Neuronal stem cell (in vitro differentiated cells): ENCODE data around the gene FRYL.
"Not testable (repeated sequence)": the region's sequence is repeated elsewhere in the genome, so short reads cannot be mapped to it uniquely, and the experiment has no call there.

Source experiments
- DNase-seq: peaks from one replicate; pipeline ENCODE4 v3.0.0-alpha.2; 2013; ENCODE audit warnings: low spot score
- H2AFZ ChIP-seq: one replicate; pipeline ENCODE4 v1.6.1; 2013; ENCODE audit warnings: mild to moderate bottlenecking, low read length, inconsistent platforms
- H2AK5ac ChIP-seq: 2 replicates; pipeline ENCODE4 v1.6.1; 2013; ENCODE audit warnings: low read depth, mild to moderate bottlenecking, inconsistent platforms, low read length, moderate library complexity, mixed read lengths
- H2BK120ac ChIP-seq: 2 replicates; pipeline ENCODE4 v1.6.1; 2013; ENCODE audit warnings: low read depth, mild to moderate bottlenecking, inconsistent platforms, low read length, moderate library complexity, mixed read lengths
- H2BK12ac ChIP-seq: one replicate; pipeline ENCODE4 v1.6.1; 2013; ENCODE audit warnings: low read length, inconsistent platforms
- H2BK15ac ChIP-seq: 2 replicates; pipeline ENCODE4 v1.6.1; 2013; ENCODE audit warnings: mild to moderate bottlenecking, low read length, inconsistent platforms, mixed read lengths
- H2BK5ac ChIP-seq: one replicate; pipeline ENCODE4 v1.6.1; 2013; ENCODE audit warnings: inconsistent platforms, mild to moderate bottlenecking, low read length, moderate library complexity
- H3K14ac ChIP-seq: one replicate; pipeline ENCODE4 v1.6.1; 2013; ENCODE audit warnings: low read length, inconsistent platforms
- H3K18ac ChIP-seq: 2 replicates; pipeline ENCODE4 v1.6.1; 2013; ENCODE audit warnings: low read length, inconsistent platforms
- H3K23ac ChIP-seq: 2 replicates; pipeline ENCODE4 v1.6.1; 2013; ENCODE audit warnings: low read depth, mild to moderate bottlenecking, mixed read lengths, low read length, inconsistent platforms; ENCODE audit not compliant: poor library complexity
- H3K27ac ChIP-seq: replicated peaks from 3 replicates; pipeline ENCODE4 v1.5.1; 2013; ENCODE audit warnings: low read length, inconsistent platforms
- H3K27me3 ChIP-seq, 3 experiments: 2 replicates each; pipeline ENCODE4 v1.6.1; 2013; ENCODE audit warnings: low read length in 3 of 3, mild to moderate bottlenecking in 2 of 3, inconsistent platforms in 1 of 3, low read depth in 1 of 3, mixed read lengths in 1 of 3, moderate library complexity in 1 of 3; ENCODE audit not compliant: control insufficient read depth in 3 of 3, insufficient read depth in 3 of 3
- H3K36me3 ChIP-seq, 2 donors: replicated peaks in 1 of 2; 2 replicates each; pipeline ENCODE4 v1.6.1; 2013; ENCODE audit warnings: low read length in 2 of 2; ENCODE audit not compliant: control insufficient read depth in 2 of 2, insufficient read depth in 2 of 2
- H3K4ac ChIP-seq: 2 replicates; pipeline ENCODE4 v1.6.1; 2013; ENCODE audit warnings: inconsistent platforms, mild to moderate bottlenecking, low read length, moderate library complexity
- H3K4me1 ChIP-seq, 2 donors: 1 replicate in 1 of 2; 2 replicates in 1 of 2; pipeline ENCODE4 v1.6.1; 2013; ENCODE audit warnings: low read length in 2 of 2, low read depth in 1 of 2; ENCODE audit not compliant: control insufficient read depth in 2 of 2, insufficient read depth in 1 of 2
- H3K4me2 ChIP-seq: one replicate; pipeline ENCODE4 v1.6.1; 2013; ENCODE audit warnings: mild to moderate bottlenecking, low read length, inconsistent platforms; ENCODE audit not compliant: insufficient read depth, poor library complexity, severe bottlenecking
- H3K4me3 ChIP-seq, 2 donors: 2 replicates each; pipeline ENCODE4 v1.5.1; 2013; ENCODE audit warnings: low read length in 2 of 2, mild to moderate bottlenecking in 2 of 2, inconsistent platforms in 1 of 2, moderate library complexity in 1 of 2
- H3K79me1 ChIP-seq: one replicate; pipeline ENCODE4 v1.6.1; 2013; ENCODE audit warnings: low read depth, mild to moderate bottlenecking, inconsistent platforms, low read length, moderate library complexity
- H3K9ac ChIP-seq: one replicate; pipeline ENCODE4 v1.6.1; 2013; ENCODE audit warnings: mild to moderate bottlenecking, low read depth, low read length, inconsistent platforms; ENCODE audit not compliant: poor library complexity
- H3K9me3 ChIP-seq, 2 donors: replicated peaks in 1 of 2; 2 replicates each; pipeline versions ENCODE3 to v1.6.1; 2013; ENCODE audit warnings: low read length in 2 of 2, mild to moderate bottlenecking in 2 of 2, inconsistent platforms in 1 of 2, low read depth in 1 of 2, mixed read lengths in 1 of 2, moderate library complexity in 1 of 2; ENCODE audit not compliant: control insufficient read depth in 2 of 2, insufficient read depth in 1 of 2
- H4K8ac ChIP-seq: one replicate; pipeline ENCODE4 v1.6.1; 2013; ENCODE audit warnings: low read depth, mild to moderate bottlenecking, inconsistent platforms, low read length, moderate library complexity
- H4K91ac ChIP-seq: one replicate; pipeline ENCODE4 v1.6.1; 2013; ENCODE audit warnings: low read length, low read depth, mild to moderate bottlenecking, inconsistent platforms; ENCODE audit not compliant: poor library complexity
- WGBS, 2 donors: extraction: QIAGEN DNeasy Blood & Tissue Kit; methylation state at CpG; one replicate each; pipeline ENCODE4 v1.1.7; 2013; ENCODE audit warnings: missing lambda C conversion rate in 2 of 2, mixed read lengths in 1 of 2; ENCODE audit not compliant: insufficient read length in 2 of 2, insufficient replicate concordance in 1 of 2; ENCODE audit errors: extremely low coverage in 2 of 2; 5-methylcytosine and 5-hydroxymethylcytosine counted together

FRYL gene

GRCh38 chr4:48639807-48640206 lies 140.3 kb downstream of the FRYL start:
- WGBS, 2 donors, result no CpG with 5 or more reads among the region's 3 CpGs
- Histone ChIP-seq H4K91ac (no peak overlapping the region), H3K9ac (no peak overlapping the region), H4K8ac (no peak overlapping the region), H3K4me1 (no peaks in the 10 kb centered on the region), H3K79me1 (no peaks in the 10 kb centered on the region), H3K4me3 (no peak overlapping the region), H3K4ac (no peak overlapping the region), H3K18ac (no peak overlapping the region), H2BK15ac (no peak overlapping the region), H2BK5ac (no peak overlapping the region), H3K4me2 (no peak overlapping the region), H3K36me3 (no peaks in the 10 kb centered on the region), H2AK5ac (no peak overlapping the region), H3K27ac (no peak overlapping the region), H3K14ac (no peak overlapping the region), H3K9me3 (no peaks in the 10 kb centered on the region), H2AFZ (no peak overlapping the region), H3K23ac (no peak overlapping the region), H3K27me3 (no peaks in the 10 kb centered on the region), H2BK120ac (no peak overlapping the region), H2BK12ac (no peak overlapping the region)
- DNase-seq, result no peak

DNA sequence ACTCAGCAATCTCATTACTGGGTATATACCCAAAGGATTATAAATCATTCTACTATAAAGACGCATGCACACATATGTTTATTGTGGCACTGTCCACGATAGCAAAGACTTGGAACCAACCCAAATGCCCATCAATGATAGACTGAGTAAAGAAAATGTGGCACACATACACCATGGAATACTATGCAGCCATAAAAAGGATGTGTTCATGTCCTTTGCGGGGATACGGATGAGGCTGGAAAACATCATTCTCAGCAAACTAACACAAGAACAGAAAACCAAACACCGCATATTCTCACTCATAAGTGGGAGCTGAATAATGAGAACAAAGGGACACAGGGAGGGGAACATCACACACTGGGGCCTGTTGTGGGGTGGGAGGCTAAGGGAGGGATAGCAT lies 141.5 kb downstream of the FRYL start:
- not testable (repeated sequence) for H3K36me3 ChIP-seq, H3K23ac ChIP-seq, H2AFZ ChIP-seq, H3K27ac ChIP-seq, H3K4me2 ChIP-seq, H4K91ac ChIP-seq, H3K79me1 ChIP-seq, H3K9me3 ChIP-seq, H3K4ac ChIP-seq, H3K4me3 ChIP-seq, H2BK12ac ChIP-seq, H3K4me1 ChIP-seq, H2BK120ac ChIP-seq, DNase-seq, H2BK15ac ChIP-seq, H2BK5ac ChIP-seq, H3K27me3 ChIP-seq, H2AK5ac ChIP-seq, H3K14ac ChIP-seq, H3K18ac ChIP-seq, H4K8ac ChIP-seq, H3K9ac ChIP-seq
- no CpG with 5 or more reads among the region's 5 CpGs for WGBS, 2 donors

DNA sequence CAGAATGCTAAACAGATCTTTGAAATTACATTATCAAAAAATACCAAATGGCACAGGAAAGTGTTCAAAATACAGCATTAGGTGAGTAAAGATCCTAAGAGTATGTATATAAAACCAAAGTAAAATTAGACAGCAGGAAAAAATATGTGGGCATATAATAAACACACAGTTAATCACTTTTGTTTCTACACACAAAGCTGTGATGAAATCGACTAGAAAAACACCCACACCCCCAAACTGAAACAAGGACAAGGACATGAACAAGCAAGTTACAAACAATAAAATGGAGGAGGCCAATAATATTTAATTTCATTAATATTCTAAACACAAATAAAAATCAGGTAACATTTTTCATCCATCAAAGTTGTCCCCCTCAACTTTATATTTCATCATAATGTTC lies 143.2 kb downstream of the FRYL start:
- Histone ChIP-seq H3K23ac (no peak overlapping the region), H3K27ac (no peak overlapping the region), H3K9me3 (no peaks in the 10 kb centered on the region), H2BK5ac (no peak overlapping the region), H4K91ac (no peak overlapping the region), H4K8ac (no peak overlapping the region), H3K9ac (no peak overlapping the region), H3K4me2 (no peak overlapping the region), H3K18ac (no peak overlapping the region), H3K4me1 (peaks cover 3 to 7% of the 10 kb centered on the region in 2 donors), H2BK120ac (no peak overlapping the region), H3K14ac (no peak overlapping the region), H2BK12ac (no peak overlapping the region), H3K4me3 (no peak overlapping the region), H3K36me3 (peaks cover 0 to 3% of the 10 kb centered on the region in 2 donors), H3K27me3 (no peaks in the 10 kb centered on the region), H2AFZ (no peak overlapping the region), H2AK5ac (no peak overlapping the region), H3K79me1 (peaks cover 3% of the 10 kb centered on the region), H2BK15ac (no peak overlapping the region), H3K4ac (no peak overlapping the region)
- DNase-seq, result no peak
- no CpG with 5 or more reads among the region's 1 CpG for WGBS, 2 donors

GRCh38 chr4:48635980-48636379 lies 144.1 kb downstream of the FRYL start:
- Histone ChIP-seq H2BK5ac (no peak overlapping the region), H2BK12ac (no peak overlapping the region), H2BK15ac (no peak overlapping the region), H3K4me1 (peaks cover 3 to 7% of the 10 kb centered on the region in 2 donors), H3K36me3 (peaks cover 0 to 3% of the 10 kb centered on the region in 2 donors), H2AFZ (no peak overlapping the region), H4K8ac (no peak overlapping the region), H3K23ac (no peak overlapping the region), H2BK120ac (no peak overlapping the region), H3K18ac (no peak overlapping the region), H3K27ac (no peak overlapping the region), H3K4me3 (no peak overlapping the region), H3K27me3 (no peaks in the 10 kb centered on the region), H3K9me3 (no peaks in the 10 kb centered on the region), H3K4ac (no peak overlapping the region), H3K79me1 (peaks cover 3% of the 10 kb centered on the region), H3K4me2 (no peak overlapping the region), H2AK5ac (no peak overlapping the region), H4K91ac (no peak overlapping the region), H3K9ac (no peak overlapping the region), H3K14ac (no peak overlapping the region)
- no CpG with 5 or more reads among the region's 2 CpGs for WGBS, 2 donors
- DNase-seq, result no peak
